ENCODE measurements around the gene PTPA.

DNA sequence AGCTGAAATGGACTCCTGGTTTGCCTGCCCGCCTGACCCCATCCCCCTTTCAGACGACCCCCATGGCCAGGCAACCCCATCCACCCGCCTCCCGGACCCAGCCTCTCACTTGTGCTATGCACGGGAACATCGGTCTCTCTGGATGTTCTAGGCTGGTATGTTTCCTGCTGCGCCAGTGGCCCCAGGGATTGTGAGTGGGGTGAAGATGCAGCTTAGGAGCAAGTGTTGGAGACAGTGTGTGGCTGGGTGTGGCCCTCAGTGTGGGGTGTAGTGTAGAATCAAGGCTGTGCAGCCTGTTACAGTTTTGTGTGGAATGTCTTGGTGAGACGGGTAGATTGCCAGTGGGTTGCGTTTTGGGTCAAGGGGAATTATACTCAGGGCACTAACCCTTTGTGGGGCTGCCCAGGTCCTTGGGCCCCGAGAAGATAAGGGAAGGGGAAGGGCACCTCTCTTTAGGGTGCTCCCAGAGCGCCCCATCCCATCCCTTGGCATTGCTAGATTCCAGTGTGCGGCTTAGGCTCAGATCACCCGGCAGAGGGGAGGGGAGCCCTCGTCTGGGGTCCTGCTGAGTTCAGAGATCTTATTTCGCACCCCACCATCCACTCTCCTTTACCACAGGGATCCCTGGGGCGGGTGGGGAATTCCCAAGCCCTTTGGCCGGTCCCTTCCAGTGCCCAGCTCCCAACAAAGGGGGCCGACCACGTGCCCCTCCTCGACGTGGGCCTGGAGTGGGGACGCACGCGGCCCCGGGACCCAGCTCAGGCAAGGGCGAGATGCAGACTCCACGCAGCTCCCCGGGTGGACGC, 62.3 kb downstream of the PTPA start:
- TF ChIP-seq POLR2A (IDR thresholded peaks at IDR 0.05; ENCODE audit: extremely low read depth, insufficient read length) (no peak), CTCF (IDR thresholded peaks at IDR 0.05; ENCODE audit: low read depth, low read length) (no peak), MYC (IDR thresholded peaks at IDR 0.05; ENCODE audit: low read depth, low read length) (no peak)
- TF ChIP-seq, protein P1, sequence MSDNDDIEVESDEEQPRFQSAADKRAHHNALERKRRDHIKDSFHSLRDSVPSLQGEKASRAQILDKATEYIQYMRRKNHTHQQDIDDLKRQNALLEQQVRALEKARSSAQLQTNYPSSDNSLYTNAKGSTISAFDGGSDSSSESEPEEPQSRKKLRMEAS (IDR thresholded peaks at IDR 0.05; ENCODE audit: low read depth, low read length) = no peak
